ENCODE results near the gene BORCS5.
"Not testable (repeated sequence)": the region's sequence is repeated elsewhere in the genome, so short reads cannot be mapped to it uniquely, and the experiment has no call there.

BORCS5 gene

GRCh38 chr12:12481631-12482030 lies 124.8 kb downstream of the BORCS5 start:
- DNase-seq (ENCODE audit: extremely low read depth in 1 of 2, low read depth in 1 of 2): no peak

GRCh38 chr12:12482150-12482761 lies 125.4 kb downstream of the BORCS5 start:
- DNase-seq (ENCODE audit: extremely low read depth in 1 of 2, low read depth in 1 of 2): no peak

GRCh38 chr12:12482959-12483358 lies 126.1 kb downstream of the BORCS5 start:
- DNase-seq (ENCODE audit: extremely low read depth in 1 of 2, low read depth in 1 of 2): no peak

DNA sequence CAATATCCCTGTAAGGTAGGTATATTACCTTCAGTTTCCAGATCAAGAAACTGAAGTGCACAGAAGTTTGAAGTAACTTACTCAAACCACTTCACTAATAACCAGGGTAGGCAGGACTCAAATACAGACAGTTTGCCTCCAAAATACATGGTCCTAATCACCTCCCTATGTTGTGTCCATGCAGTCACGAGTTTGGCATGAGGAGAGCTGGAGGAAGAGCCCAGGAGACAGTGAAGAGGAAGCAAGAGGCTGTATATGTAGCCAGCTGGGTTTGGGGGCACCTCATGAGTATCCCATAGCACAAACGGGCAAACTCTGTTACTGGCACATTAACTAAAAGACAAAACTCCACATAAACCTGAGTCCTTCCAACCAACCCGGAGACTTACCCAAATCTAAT lies 126.6 kb downstream of the BORCS5 start:
- no peak for DNase-seq (ENCODE audit: extremely low read depth in 1 of 2, low read depth in 1 of 2)

- no peak for DNase-seq (ENCODE audit: extremely low read depth in 1 of 2, low read depth in 1 of 2)
Measured at GRCh38 chr12:12486661-12487240, 129.9 kb downstream of the BORCS5 start.

DNA sequence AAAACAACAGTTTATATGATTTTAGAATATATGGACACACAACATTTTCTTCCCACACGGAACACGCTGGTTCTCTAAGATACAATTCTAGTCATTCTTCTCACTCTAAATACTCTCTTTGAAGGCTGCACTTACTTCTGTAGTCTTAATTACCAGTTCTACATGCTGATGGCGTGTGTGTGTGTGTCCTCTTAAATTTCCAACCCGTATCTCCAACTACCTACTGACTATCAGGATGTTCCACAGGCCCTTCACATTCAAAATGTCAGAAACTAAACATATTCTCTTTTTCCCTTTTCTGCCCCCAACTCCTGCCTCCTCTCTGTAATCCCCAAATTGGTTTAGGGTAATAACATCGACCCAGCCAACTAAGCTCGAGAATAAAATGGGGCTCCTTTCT lies 130.6 kb downstream of the BORCS5 start:
- no peak for DNase-seq (ENCODE audit: extremely low read depth in 1 of 2, low read depth in 1 of 2)

- DNase-seq (ENCODE audit: extremely low read depth in 1 of 2, low read depth in 1 of 2): no peak
Measured at GRCh38 chr12:12488296-12488695, 131.4 kb downstream of the BORCS5 start.

DNA sequence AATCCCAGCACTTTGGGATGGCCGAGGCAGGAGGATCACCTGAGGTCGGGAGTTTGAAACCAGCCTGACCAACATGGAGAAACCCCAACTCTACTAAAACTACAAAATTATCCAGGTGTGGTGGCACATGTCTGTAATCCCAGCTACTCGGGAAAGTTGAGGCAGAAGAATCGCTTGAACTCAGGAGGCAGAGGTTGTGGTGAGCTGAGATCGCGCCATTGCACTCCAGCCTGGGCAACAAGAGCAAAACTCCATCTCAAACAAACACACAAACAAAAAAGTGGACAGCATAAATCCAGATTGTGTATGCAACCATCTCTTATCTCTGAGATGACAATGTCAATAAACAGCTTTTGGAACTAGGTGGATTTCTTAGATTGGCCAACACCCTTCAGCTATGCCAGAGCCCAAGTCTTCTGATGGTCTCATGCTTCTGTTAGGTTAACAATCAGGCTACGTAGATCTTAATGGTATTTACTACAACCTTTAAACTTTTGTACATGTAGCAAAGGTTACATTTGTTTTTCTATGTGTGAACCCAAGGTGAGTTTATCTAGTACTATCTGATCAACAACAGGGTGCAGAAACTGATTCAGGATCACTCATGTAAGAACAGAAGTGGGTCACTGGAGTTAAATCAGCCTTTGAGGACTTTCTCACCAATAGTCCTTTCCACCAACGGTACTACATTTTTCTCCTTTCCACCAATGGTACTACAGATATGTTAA lies 132.1 kb downstream of the BORCS5 start:
- no peak for DNase-seq (ENCODE audit: extremely low read depth in 1 of 2, low read depth in 1 of 2)

- DNase-seq (ENCODE audit: extremely low read depth in 1 of 2, low read depth in 1 of 2): no peak
Measured at GRCh38 chr12:12491606-12492005, 134.7 kb downstream of the BORCS5 start.

DNA sequence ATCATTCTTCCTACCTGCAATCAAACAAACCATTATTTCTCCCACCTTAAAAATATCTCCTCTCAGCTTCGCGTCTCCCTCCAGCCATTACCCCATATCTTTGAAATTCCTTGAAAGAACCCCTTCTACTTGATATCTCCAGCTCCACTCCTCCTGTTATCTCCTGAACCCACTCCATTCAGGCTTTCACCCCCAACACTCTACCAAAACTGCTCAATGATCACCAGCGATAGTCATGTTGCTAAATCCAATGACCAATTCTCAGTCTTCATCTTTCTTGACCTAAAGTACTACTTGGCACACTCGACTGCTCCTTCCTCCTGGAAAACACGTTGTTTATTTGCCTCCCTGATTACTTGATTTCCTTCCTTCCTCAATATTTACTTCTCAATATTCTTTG lies 135.7 kb downstream of the BORCS5 start:
- no peak for DNase-seq (ENCODE audit: extremely low read depth in 1 of 2, low read depth in 1 of 2)

DNA sequence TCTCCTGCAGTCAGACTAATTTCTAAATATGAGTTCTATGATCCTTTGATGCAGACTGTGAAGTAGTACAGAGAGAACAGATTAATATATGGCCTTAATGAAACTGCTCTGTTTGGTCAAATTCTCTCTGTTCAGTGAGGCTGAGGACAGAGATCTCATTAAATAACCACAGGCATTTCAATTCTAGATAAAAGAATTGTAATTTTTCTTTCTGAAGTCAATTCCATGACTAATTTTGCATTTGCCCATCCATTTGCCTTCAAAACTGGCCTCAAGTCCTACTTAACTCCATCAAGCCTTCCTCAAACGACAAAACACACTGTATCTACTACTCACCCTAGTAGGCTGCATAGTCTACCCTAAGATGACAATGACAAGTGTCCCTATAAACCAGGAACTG lies 138.7 kb downstream of the BORCS5 start:
- DNase-seq (ENCODE audit: extremely low read depth in 1 of 2, low read depth in 1 of 2): no peak

DNA sequence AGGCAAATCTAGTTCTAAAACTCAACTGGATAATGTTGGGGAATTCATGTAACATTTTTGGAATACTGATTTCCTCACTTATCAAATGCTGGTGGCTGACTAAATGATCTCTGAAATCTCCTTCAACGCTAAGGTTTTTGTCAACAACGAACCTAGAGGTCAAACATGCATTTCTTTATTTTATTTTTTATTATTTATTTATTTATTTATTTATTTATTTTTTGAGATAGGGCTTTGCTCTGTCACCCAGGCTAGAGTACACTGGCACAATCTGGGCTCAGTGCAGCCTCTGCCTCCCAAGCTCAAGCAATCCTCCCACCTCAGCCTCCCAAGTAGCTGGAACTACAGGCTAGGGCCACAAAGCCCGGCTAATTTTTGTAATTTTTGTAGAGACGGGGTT lies 141.3 kb downstream of the BORCS5 start:
- no peak for DNase-seq (ENCODE audit: extremely low read depth in 1 of 2, low read depth in 1 of 2)

DNA sequence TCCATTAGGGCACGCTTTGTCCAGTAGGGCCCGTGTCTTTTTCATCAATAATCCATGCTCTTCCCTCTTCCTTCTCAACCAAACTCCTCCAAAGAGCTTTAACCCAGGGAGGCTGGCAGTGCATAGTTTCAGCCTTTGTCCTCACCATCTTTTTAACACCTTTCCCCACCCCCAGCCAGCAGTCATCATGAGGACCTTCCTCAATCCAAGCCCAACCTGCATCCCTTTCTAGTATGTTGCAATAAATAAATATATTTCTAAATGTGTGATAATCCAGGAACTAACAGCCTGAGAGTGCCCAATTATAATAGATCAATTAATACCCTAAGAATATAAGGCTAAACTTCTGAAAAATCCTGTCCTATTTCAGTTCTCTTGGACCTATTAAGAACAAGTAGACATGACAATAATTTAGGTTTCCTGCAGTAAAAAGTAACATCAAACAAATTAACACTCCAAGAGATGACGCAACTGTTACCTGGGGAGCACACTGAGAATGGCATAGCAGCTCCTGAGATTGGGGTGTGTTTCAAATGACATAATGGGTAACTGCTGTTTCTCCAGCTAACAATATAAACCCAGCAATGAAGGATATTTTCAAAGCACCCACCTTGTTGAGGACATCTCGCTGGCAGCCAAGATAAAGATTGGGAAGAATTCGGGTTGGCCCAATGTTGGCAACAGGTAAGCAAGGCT lies 143.2 kb downstream of the BORCS5 start:
- no peak for DNase-seq (ENCODE audit: extremely low read depth in 1 of 2, low read depth in 1 of 2)

- DNase-seq (ENCODE audit: extremely low read depth in 1 of 2, low read depth in 1 of 2): no peak
Measured at GRCh38 chr12:12501121-12501520, 144.2 kb downstream of the BORCS5 start.

DNA sequence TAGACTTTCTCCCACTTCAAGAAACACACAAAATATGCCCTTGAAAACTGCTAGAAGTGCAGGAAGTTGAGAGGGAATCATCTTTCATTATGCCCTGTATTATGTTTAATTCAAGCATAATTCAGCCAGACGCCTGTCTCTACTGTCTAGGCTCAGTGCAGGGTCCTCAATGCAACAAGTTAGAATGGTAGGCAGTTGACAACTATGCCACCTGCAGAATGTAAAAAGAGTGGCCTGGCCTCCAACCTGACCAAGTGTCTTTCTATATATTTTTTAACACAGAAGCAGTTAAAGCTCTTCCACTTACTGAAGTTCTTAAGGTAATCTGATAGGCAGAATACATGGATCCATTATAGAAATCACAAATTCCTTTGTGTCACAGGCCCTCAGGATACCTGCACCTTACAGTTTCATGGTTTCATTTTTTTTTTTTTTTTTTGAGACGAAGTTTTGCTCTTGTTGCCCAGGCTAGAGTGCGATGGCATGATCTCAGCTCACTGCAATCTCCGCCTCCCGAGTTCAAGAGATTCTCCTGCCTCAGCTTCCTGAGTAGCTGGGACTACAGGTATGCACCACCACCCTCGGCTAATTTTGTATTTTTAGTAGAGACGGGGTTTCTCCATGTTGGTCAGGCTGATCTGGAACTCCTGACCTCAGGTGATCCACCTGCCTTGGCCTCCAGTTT lies 145.4 kb downstream of the BORCS5 start:
- DNase-seq (ENCODE audit: extremely low read depth in 1 of 2, low read depth in 1 of 2): not testable (repeated sequence)

GRCh38 chr12:12502815-12503151 lies 145.9 kb downstream of the BORCS5 start:
- no peak for DNase-seq (ENCODE audit: extremely low read depth in 1 of 2, low read depth in 1 of 2)

- DNase-seq (ENCODE audit: extremely low read depth in 1 of 2, low read depth in 1 of 2): no peak
Measured at GRCh38 chr12:12503384-12504078, 146.7 kb downstream of the BORCS5 start.

GRCh38 chr12:12505544-12506495 lies 148.9 kb downstream of the BORCS5 start:
- no peak for DNase-seq (ENCODE audit: extremely low read depth in 1 of 2, low read depth in 1 of 2)

DNA sequence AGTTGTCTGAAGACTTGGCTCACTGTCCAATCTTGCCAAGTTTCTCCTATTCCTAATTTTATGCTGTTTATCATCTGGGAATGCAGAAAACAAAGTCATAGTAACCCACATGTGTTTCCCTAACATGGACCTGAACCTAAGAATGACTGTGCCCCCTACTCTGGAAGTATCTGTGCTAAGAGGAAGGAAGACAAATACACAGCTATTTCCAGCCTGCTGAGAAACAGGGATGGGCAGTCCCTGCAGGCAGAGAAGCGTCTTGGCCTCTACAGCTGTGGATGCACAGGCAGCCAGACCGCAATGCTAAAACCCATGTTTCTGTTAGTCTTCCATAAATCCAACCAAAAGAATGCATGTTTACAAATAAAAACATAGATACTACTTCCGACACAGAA lies 149.6 kb downstream of the BORCS5 start:
- DNase-seq (ENCODE audit: extremely low read depth in 1 of 2, low read depth in 1 of 2): no peak

DNA sequence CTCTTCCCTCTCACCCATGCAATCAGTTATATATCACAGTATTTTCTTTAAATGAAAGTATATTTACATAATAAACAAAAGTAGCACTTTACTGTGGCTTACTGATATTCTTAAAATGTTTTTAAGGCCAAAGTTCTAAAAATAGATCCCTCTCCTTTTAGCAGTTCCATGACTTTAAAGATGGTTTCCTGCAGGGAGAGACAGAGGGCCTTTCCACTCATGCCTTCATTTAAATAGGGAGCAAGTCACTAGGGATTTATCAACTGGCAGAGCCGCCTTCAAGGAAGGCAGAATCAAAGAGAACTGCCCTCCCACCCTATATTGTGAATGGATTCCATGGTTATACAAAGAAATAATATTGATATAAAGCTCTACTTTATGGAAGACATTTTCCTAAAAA lies 150.2 kb downstream of the BORCS5 start:
- no peak for DNase-seq (ENCODE audit: extremely low read depth in 1 of 2, low read depth in 1 of 2)

All from stimulated activated CD8-positive, alpha-beta memory T cell treated with anti-CD3 and anti-CD28 coated beads, Interleukin-7, amount 100 ng/mL, for 48 hours (primary cell).